ENCODE measurements around the gene RBMS3.

Gene RBMS3

GRCh38 chr3:29914861-29915524 is 634.1 kb downstream of the RBMS3 start:
- DNase-seq: no peak

- DNase-seq: no peak
Measured at GRCh38 chr3:29919571-29919970, 638.7 kb downstream of the RBMS3 start.

DNA sequence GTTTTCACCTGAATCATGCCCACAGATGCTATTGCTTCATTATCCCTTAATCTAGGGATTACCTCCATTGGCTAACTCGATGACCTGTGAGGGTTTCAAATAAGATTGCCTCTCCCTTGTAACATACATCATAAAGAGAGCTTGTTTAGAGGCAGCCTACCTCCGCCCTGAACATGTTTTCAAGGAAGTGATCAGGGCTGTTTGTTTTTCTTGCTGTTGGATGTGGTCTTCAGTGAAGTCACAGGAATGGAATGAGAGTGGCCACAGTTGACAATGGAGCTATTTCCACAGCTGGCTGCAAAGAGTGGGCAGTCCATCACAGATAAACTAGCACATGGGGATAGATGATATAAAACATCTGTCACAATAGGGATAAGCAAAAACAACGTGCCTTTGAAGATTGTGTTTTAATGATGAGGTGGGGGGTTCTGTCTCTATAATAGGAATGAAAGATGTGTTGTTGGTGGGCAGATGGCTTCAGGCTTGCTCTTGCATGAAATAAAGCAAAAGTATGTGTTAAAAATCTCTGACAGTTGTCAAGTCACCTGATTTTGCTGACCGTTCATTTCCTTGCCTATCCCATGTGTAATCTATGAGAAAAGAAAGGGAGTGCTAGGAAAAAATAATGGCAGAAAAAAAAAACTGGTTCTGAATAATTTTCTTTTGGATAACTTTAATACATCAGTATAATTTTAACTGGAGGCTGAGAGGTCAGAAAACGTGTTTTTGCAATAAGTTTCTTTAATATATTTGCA is 642.3 kb downstream of the RBMS3 start:
- DNase-seq: no peak

DNA sequence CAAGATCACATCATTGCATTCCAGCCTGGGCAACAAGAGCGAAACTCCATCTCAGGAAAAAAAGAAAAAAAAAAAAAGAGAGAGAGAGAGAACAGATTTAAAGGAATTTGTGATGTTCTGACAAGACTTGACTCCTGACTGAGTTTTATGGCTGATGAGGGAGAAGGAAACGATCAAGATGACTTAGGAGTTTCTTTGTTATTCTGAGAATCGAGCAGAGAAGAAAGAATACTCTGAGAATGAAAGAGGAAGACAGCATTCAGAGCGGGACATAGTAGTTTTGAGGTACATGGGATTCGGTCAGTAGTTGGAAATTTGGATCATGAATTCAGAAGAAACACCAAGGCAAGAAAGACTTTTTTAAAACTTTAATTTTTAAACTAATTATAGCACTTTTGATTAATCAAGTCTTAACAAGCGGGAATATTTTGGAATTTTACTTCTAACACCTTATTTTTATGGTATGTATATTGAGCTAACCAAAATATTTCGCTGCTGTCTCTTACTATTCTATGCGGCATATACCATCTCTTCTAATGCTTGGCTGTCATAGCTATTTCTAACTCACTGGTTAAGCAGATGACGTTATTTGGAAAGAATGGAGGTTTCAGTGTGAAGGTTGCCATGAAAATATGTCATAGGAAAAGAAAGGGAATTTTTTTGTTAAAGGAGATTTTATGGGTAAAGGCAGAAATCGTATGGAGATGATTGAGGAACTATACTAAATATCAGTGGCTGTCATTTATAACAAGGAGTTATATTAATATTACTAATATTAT is 644.1 kb downstream of the RBMS3 start:
- DNase-seq: no peak

- DNase-seq: no peak
Measured at GRCh38 chr3:29926378-29926777, 645.5 kb downstream of the RBMS3 start.

DNA sequence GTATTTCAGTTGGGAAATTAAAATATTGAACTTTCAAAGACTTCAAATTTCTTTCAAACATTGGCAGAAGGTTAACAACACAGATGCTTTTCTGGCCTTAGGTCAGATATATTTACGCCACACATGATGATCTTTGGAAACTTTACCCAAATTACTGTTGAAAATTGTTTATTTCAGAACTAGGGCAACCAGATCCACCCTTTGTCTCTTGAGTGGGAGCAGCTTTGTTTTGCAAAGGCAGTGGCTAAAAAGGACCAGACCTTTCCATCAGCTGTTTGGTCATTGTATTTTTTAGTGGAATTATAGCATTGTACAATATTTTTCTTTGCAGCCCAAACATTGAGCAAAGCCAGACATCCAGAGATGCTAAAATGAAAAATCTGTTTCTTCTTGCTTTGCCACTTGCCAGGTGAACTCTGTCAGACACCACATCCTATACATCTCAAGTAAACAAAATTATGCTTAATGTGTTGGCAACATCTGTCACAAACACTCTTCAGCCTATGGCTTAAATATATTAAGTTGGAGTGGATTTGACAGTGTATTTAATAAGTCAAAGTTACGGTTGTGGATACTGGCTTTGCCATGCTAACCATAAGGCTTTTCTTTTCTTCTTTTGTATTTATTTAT is 651.9 kb downstream of the RBMS3 start:
- DNase-seq: no peak

DNA sequence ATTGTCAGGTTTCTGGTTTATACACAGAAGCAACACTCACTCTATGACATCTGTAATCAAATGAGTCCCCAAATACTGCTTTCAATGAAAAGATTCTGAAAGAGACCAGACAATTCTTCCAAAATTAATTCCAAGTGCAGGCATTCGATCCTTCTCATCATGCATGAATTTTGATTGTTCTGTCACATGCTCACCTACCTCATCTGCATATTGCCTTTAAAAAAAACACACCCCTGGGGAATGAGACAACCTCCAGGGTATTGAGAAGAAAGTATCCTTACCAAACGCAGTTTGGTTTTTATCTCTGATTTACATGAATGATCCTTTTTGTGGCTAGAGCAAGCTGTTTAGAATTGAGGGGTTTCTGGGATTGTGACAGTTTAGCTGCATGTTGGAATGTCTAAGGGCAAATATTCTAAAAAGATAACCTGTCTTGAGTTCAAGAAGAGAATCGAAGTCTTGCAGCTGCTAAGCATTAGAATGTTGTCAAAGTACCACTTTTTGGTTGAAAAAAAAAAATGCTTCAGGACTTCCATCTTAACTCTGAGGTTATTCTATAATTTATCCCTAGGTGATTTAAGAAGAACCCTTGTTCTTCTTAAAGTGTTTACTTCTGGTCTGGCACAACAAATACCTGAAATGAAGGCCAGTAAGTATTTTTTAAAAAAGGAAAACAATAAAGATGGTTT is 653.1 kb downstream of the RBMS3 start:
- no peak for DNase-seq

GRCh38 chr3:29934751-29935150 is 653.9 kb downstream of the RBMS3 start:
- no peak for DNase-seq

GRCh38 chr3:29936054-29936453 is 655.2 kb downstream of the RBMS3 start:
- DNase-seq: no peak

GRCh38 chr3:29936766-29937165 is 655.9 kb downstream of the RBMS3 start:
- no peak for DNase-seq

- no peak for DNase-seq
Measured at GRCh38 chr3:29937185-29937584, 656.3 kb downstream of the RBMS3 start.

- no peak for DNase-seq
Measured at GRCh38 chr3:29940759-29941323, 660.0 kb downstream of the RBMS3 start.

- DNase-seq: no peak
Measured at GRCh38 chr3:29942297-29942696, 661.4 kb downstream of the RBMS3 start.

GRCh38 chr3:29949131-29949530 is 668.3 kb downstream of the RBMS3 start:
- no peak for DNase-seq

DNA sequence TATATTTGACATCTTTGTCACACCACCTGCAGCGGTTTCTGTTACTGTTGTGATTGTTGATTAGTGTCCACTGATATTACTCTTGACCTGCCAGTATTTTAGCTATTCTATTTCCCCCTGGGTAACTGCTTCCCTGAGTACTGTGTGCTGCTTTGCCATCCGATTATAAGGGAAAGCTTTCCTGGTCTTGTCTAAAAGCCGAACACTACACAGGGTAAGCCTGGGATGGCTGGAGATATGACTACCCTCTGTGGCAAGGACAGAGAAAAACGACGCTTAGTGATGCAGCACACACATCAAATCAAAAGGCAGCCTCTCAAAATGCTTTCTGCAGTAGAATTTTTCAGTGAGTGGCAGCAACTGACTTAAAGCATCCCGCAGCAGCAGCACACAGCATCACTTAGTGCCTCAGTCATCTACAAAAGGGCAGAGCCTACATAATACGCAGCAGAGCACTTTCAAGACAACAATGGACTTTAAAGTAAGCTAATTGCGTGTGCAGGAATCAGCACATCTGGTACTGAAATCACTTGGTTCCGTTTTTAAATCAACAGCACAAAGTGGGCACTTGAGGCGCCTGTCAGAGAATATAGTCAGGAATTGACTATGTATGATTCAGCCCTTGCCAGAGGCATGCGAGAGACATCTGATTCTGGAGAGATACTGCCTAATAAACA is 669.2 kb downstream of the RBMS3 start:
- DNase-seq: no peak

DNA sequence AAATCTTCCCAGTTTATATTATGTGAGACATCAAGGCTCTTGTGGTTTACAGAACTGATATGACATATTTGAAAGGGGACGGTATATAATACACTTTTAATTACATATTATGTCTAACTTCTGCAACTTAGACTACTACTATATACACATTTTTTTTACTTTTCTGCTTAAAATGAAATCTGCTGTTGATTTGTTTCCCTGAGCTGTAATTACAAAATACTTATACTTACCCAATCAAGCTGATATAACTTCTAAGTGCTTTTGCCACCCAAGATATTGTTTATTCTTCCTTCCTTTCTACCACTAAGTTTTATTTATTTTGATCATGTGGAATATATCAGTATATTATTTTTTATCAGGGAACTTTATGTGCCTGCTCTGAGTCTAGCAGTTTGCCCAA is 671.6 kb downstream of the RBMS3 start:
- DNase-seq: no peak

- DNase-seq: no peak
Measured at GRCh38 chr3:29955413-29955812, 674.5 kb downstream of the RBMS3 start.

GRCh38 chr3:29958816-29959215 is 677.9 kb downstream of the RBMS3 start:
- no peak for DNase-seq

DNA sequence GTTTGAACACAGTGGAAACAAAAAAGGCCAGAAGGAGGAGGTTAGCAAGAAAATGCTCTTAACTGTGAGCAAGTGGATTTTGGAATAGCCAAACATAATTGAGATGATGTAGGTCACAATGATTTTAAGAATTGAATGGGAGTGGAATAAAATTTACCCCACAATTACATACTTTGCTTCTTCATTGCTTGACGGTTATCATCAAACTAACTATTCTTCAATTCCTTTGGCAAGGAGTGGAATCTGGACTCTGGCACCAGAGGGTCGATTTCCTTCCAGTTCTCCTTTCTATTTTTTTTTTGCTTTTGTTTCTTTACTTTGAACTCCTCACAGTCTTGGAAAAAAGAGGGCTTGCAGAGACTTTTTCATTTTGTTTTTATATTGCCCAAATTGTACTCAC is 691.0 kb downstream of the RBMS3 start:
- DNase-seq: no peak

DNA sequence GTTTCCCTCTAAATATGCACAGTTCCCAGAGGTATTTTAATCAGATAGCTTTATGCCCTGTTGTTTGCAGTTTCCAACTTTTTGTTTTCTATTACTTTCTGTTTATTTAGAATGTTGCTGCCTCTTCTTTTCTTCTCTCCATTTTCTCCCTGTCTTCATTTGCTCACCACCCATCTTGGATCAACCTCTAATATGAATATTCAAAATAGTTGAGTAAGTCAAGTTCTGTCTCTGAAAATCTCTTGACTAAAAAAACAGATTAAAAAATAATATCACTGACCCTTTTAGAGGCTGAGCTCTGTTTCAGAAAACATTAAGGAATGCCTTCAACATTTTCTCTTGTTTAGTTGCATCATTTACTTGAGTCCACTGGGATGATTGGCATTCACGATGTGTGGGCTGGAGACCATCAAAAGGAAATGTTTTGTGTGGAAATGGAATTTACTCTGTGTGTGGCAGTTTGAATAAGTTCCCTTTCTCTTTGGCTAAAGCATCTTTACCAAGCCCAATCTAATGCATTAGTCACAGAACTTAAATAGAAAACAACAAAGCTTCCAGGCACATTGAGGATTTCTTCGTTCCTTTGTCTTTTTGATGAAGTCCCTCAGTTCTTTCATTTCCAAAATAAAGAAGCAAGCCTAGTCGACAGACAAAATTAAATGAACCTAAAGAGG is 691.6 kb downstream of the RBMS3 start:
- no peak for DNase-seq

GRCh38 chr3:29973763-29974162 is 692.9 kb downstream of the RBMS3 start:
- no peak for DNase-seq
